ENCODE measurements around the gene PRCP.
A peak's percentile ranks its signal among the peaks of the same experiment; 100 is the strongest.

DNA sequence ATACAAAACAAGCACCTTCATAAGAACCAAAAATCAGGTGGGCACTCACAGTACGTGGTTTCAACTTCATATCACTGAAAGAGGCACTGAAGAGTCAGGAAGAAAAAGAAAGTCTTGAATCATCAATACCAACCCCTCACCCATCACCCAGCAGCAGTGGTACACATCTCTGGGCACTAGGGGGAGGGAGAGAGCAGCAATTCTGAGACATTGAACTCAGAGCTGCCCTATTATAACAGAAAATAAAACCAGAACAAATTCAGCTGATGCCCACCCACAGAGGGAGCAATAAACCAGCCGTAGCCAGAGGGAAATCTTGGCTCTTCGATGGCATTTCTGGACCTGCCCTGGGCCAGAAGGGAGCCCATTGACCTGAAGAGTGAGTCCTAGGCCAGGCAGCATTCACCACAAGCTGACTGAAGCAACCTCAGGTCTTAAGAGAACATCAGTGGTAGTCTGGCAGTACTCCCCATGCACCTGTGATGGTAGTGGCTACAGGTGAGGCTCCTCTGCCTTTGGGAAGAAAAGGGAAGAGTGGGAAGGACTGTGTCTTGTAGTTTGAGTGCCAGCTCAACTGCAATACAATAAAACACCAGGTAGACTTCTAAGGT is 124.4 kb downstream of the PRCP start:
- TF ChIP-seq POLR2A (IDR thresholded peaks at IDR 0.05; ENCODE audit: low read depth, low read length) (no peak), POLR2AphosphoS5 (IDR thresholded peaks at IDR 0.05; ENCODE audit: insufficient read depth, low read depth, low read length) (no peak), FOS (IDR thresholded peaks at IDR 0.05; ENCODE audit: borderline replicate concordance, insufficient read depth, low read length) (no peak), EZH2 (IDR thresholded peaks at IDR 0.05; ENCODE audit: borderline replicate concordance, low read depth, low read length, severe bottlenecking) (no peak)
- TF ChIP-seq, protein P1, sequence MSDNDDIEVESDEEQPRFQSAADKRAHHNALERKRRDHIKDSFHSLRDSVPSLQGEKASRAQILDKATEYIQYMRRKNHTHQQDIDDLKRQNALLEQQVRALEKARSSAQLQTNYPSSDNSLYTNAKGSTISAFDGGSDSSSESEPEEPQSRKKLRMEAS (IDR thresholded peaks at IDR 0.05; ENCODE audit: insufficient read depth, insufficient read length): no peak
- TF ChIP-seq, protein P2, sequence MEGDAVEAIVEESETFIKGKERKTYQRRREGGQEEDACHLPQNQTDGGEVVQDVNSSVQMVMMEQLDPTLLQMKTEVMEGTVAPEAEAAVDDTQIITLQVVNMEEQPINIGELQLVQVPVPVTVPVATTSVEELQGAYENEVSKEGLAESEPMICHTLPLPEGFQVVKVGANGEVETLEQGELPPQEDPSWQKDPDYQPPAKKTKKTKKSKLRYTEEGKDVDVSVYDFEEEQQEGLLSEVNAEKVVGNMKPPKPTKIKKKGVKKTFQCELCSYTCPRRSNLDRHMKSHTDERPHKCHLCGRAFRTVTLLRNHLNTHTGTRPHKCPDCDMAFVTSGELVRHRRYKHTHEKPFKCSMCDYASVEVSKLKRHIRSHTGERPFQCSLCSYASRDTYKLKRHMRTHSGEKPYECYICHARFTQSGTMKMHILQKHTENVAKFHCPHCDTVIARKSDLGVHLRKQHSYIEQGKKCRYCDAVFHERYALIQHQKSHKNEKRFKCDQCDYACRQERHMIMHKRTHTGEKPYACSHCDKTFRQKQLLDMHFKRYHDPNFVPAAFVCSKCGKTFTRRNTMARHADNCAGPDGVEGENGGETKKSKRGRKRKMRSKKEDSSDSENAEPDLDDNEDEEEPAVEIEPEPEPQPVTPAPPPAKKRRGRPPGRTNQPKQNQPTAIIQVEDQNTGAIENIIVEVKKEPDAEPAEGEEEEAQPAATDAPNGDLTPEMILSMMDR (IDR thresholded peaks at IDR 0.05; ENCODE audit: extremely low read depth in 1 of 2, insufficient read depth in 1 of 2, low read depth in 1 of 2, low read length in 2 of 2): peak; percentile 86 to 95

Data from endothelial cell of umbilical vein (primary cell).